COLO668 (cell line): Measurements from ENCODE around the gene IKZF5.

Experiments
- DNase-seq: peaks from one replicate; lab custom pipeline; 2025; ENCODE audit not compliant: unreplicated experiment; lab: John Stamatoyannopoulos, UW

The IKZF5 gene

GRCh38 chr10:122981066-122981464, 27.5 kb downstream of the IKZF5 start:
- no peak for DNase-seq

- DNase-seq: peak; percentile 86
Observed at GRCh38 chr10:122980209-122981065, 28.2 kb downstream of the IKZF5 start, which contains the start of gene PSTK. Gene PSTK (plus strand): TSS chr10:122980401. CDS start chr10:122980480, 79 bp downstream.

- DNase-seq: no peak
Observed at GRCh38 chr10:122974543-122975064, 34.0 kb downstream of the IKZF5 start.

GRCh38 chr10:122974023-122974422, 34.6 kb downstream of the IKZF5 start:
- DNase-seq: no peak

GRCh38 chr10:122968698-122969097, 39.9 kb downstream of the IKZF5 start:
- no peak for DNase-seq

GRCh38 chr10:122966879-122967278, 41.7 kb downstream of the IKZF5 start:
- DNase-seq: no peak

- DNase-seq: no peak
Observed at GRCh38 chr10:122962405-122962804, 46.2 kb downstream of the IKZF5 start.

GRCh38 chr10:122957474-122957873, 51.1 kb downstream of the IKZF5 start:
- no peak for DNase-seq

GRCh38 chr10:122955892-122956291, 52.7 kb downstream of the IKZF5 start:
- DNase-seq: no peak

GRCh38 chr10:122954731-122955050, 53.9 kb downstream of the IKZF5 start:
- DNase-seq: no peak

GRCh38 chr10:122953902-122954730, 54.5 kb downstream of the IKZF5 start, which contains the start of gene C10orf88:
Gene C10orf88 (minus strand): TSS chr10:122954227. CDS start chr10:122954178, 49 bp downstream.
- peak; percentile 93 for DNase-seq

- DNase-seq: no peak
Observed at GRCh38 chr10:122949296-122949695, 59.3 kb downstream of the IKZF5 start.
